ENCODE results near the gene DSC1. TPM values are rescaled to one million over a fixed set of nuclear protein-coding genes. Genes with fewer than 3 reads are reported as not detected.
"Not testable (repeated sequence)": the region's sequence is repeated elsewhere in the genome, so short reads cannot be mapped to it uniquely, and the experiment has no call there.

The DSC1 gene
- total and polyA plus RNA-seq, 4 donors = 0.09 TPM; not detected in 3

- TF ChIP-seq, protein P1, sequence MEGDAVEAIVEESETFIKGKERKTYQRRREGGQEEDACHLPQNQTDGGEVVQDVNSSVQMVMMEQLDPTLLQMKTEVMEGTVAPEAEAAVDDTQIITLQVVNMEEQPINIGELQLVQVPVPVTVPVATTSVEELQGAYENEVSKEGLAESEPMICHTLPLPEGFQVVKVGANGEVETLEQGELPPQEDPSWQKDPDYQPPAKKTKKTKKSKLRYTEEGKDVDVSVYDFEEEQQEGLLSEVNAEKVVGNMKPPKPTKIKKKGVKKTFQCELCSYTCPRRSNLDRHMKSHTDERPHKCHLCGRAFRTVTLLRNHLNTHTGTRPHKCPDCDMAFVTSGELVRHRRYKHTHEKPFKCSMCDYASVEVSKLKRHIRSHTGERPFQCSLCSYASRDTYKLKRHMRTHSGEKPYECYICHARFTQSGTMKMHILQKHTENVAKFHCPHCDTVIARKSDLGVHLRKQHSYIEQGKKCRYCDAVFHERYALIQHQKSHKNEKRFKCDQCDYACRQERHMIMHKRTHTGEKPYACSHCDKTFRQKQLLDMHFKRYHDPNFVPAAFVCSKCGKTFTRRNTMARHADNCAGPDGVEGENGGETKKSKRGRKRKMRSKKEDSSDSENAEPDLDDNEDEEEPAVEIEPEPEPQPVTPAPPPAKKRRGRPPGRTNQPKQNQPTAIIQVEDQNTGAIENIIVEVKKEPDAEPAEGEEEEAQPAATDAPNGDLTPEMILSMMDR (IDR thresholded peaks at IDR 0.05; ENCODE audit: control extremely low read depth, extremely low read depth) = no peak
- Histone ChIP-seq H3K27ac (ENCODE audit: low read depth in 1 of 2, low read length in 1 of 2) (no peak overlapping the region), H3K36me3 (ENCODE audit: control insufficient read depth in 4 of 4, insufficient read depth in 4 of 4, low read length in 4 of 4) (no peaks in the 10 kb centered on the region), H3K27me3 (ENCODE audit: control insufficient read depth in 3 of 3, insufficient read depth in 3 of 3, low read length in 2 of 3) (no peaks in the 10 kb centered on the region), H3K4me3 (no peak overlapping the region), H3K9ac (ENCODE audit: insufficient read depth in 1 of 2, low read length in 2 of 2) (no peak overlapping the region), H3K4me1 (ENCODE audit: control insufficient read depth in 5 of 5, insufficient read depth in 5 of 5, low read length in 5 of 5) (no peaks in the 10 kb centered on the region), H3K9me3 (ENCODE audit: control insufficient read depth in 4 of 4, insufficient read depth in 3 of 4, low read length in 3 of 4) (no peaks in the 10 kb centered on the region)
- ATAC-seq (ENCODE audit: insufficient read depth, low FRiP score) (no peak), DNase-seq (no peak)
- 61 to 76% methylated on average over 1 of the region's 1 CpG for WGBS, 2 donors
These were observed 33.1 kb downstream of the DSC1 start for GRCh38 chr18:31129398-31130115.

DNA sequence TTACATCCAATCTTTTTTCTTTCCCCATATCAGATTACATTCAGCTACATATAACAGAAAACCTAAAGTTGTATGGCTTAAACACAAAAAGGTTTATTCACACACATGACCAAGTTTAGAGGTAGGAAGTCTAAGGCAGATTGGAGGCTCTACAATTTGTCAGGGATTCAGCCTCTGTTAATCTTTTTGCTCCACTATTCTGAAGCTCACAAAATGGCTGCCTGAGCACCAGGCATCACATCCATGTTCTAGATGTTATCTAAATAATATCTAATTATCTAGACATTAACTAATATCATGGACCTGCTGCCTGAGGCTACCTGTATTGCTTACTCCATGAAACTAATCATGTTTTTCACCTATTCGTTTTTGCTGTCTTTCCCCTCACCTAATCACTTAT lies 36.8 kb downstream of the DSC1 start:
- TF ChIP-seq, protein P1 (IDR thresholded peaks at IDR 0.05; ENCODE audit: control extremely low read depth, extremely low read depth) = no peak
- no peak for ATAC-seq (ENCODE audit: insufficient read depth, low FRiP score)
- Histone ChIP-seq H3K27me3 (ENCODE audit: control insufficient read depth in 3 of 3, insufficient read depth in 3 of 3, low read length in 2 of 3) (no peaks in the 10 kb centered on the region), H3K4me1 (ENCODE audit: control insufficient read depth in 5 of 5, insufficient read depth in 5 of 5, low read length in 5 of 5) (no peaks in the 10 kb centered on the region), H3K9me3 (ENCODE audit: control insufficient read depth in 4 of 4, insufficient read depth in 3 of 4, low read length in 3 of 4) (no peaks in the 10 kb centered on the region), H3K9ac (ENCODE audit: insufficient read depth in 1 of 2, low read length in 2 of 2) (no peak overlapping the region), H3K36me3 (ENCODE audit: control insufficient read depth in 4 of 4, insufficient read depth in 4 of 4, low read length in 4 of 4) (no peaks in the 10 kb centered on the region), H3K4me3 (no peak overlapping the region), H3K27ac (ENCODE audit: low read depth in 1 of 2, low read length in 1 of 2) (no peak overlapping the region)
- WGBS, 2 donors = 86 to 95% methylated on average over 1 of the region's 1 CpG
- DNase-seq = no peak

- H3K9ac ChIP-seq (ENCODE audit: insufficient read depth in 1 of 2, low read length in 2 of 2); H3K4me1 ChIP-seq (ENCODE audit: control insufficient read depth in 5 of 5, insufficient read depth in 5 of 5, low read length in 5 of 5); H3K27me3 ChIP-seq (ENCODE audit: control insufficient read depth in 3 of 3, insufficient read depth in 3 of 3, low read length in 2 of 3); H3K4me3 ChIP-seq; DNase-seq; H3K36me3 ChIP-seq (ENCODE audit: control insufficient read depth in 4 of 4, insufficient read depth in 4 of 4, low read length in 4 of 4); H3K9me3 ChIP-seq (ENCODE audit: control insufficient read depth in 4 of 4, insufficient read depth in 3 of 4, low read length in 3 of 4); H3K27ac ChIP-seq (ENCODE audit: low read depth in 1 of 2, low read length in 1 of 2); ATAC-seq (ENCODE audit: insufficient read depth, low FRiP score): not testable (repeated sequence)
- WGBS, 2 donors = 85 to 97% methylated on average over 2 of the region's 2 CpGs
These were observed 39.5 kb downstream of the DSC1 start for GRCh38 chr18:31123125-31123524.

DNA sequence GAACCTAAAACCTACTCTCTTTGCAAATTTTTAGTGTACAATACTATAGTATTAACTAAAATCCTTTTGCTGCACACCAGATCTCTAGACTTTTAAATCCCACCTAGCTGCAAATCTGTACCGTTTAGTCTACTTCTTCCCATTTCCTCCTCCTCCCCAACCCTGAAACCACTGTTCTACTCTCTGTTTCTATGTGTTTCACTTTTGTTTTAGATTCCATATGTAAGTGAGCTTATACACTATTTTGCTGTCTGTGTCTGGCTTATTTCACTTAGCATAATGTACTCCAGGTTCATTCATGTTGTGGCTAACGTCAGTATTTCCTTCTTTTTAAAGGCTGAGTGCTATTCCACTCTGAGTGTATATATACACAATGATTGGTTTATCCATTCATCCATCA lies 42.1 kb downstream of the DSC1 start:
- Histone ChIP-seq H3K9ac (ENCODE audit: insufficient read depth in 1 of 2, low read length in 2 of 2) (no peak overlapping the region), H3K4me1 (ENCODE audit: control insufficient read depth in 5 of 5, insufficient read depth in 5 of 5, low read length in 5 of 5) (no peaks in the 10 kb centered on the region), H3K4me3 (no peak overlapping the region), H3K27me3 (ENCODE audit: control insufficient read depth in 3 of 3, insufficient read depth in 3 of 3, low read length in 2 of 3) (no peaks in the 10 kb centered on the region), H3K27ac (ENCODE audit: low read depth in 1 of 2, low read length in 1 of 2) (no peak overlapping the region), H3K9me3 (ENCODE audit: control insufficient read depth in 4 of 4, insufficient read depth in 3 of 4, low read length in 3 of 4) (no peaks in the 10 kb centered on the region), H3K36me3 (ENCODE audit: control insufficient read depth in 4 of 4, insufficient read depth in 4 of 4, low read length in 4 of 4) (no peaks in the 10 kb centered on the region)
- no peak for ATAC-seq (ENCODE audit: insufficient read depth, low FRiP score)
- 57 to 62% methylated on average over 2 of the region's 2 CpGs for WGBS, 2 donors
- TF ChIP-seq, protein P1 (IDR thresholded peaks at IDR 0.05; ENCODE audit: control extremely low read depth, extremely low read depth) = no peak
- no peak for DNase-seq

Measured in lung (tissue), 12 donors.